Measurements from ENCODE around the gene ABCF2.

Gene ABCF2

DNA sequence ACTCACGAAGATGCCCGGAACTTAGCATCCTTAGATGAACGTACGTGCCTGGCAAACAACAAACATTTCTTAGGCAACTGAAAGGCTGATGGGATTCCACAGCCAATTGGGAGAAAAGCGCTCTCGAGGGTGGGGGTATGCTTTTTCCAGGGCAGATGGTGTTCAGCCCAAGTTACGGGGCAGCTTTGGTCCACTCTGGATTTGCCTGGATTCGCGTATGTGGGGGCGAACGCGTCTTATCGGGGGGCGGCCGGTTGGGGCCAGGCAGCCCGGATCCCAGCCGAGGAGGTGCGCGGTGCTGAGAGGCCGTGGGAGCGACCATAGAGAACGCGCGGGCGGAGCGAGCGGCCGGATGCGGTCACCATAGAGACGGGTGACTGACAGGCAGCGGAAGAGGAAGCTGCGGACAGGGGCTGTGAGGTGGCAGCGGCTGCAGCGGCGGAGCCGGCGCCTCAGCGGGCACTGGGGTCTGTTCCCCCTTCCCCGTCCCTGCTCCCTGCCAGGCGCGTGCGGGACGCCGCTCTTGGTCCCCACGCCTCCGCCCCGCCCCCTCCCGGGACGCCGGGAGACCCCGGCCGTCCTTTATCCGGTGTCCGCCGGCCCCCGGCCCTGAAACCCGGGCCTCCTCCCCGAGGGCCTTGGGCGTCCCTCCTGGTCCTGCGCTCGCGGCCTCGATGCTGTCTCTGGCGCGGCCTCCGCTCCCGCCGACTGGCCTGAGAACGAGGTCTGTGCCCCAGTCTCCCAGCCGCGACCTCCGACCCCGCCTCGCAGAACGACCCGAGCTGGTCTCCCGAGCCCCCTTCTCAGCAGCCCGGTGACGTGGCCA is 5.3 kb upstream of the ABCF2 start, which contains the start of gene CHPF2:
CHPF2 (plus strand) TSS at position 393 of the 826 bp plus-strand sequence. CDS start 1,529 bp downstream, outside the sequence.
- no peaks in the 10 kb centered on the region for H4K20me1 ChIP-seq (ENCODE audit: insufficient read depth)
- peak within 1 kb of the TSS; percentile 67 for H3K4me2 ChIP-seq
- H3K36me3 ChIP-seq (ENCODE audit: insufficient read depth): no peaks in the 10 kb centered on the region; the same call in 1 of the 2 replicates
- peak within 1 kb of the TSS; percentile 81 for H2AFZ ChIP-seq (ENCODE audit: low read depth)
- peak within 1 kb of the TSS; percentile 54 for H3K27ac ChIP-seq
- H3K27me3 ChIP-seq (ENCODE audit: insufficient read depth, low read depth): no peaks in the 10 kb centered on the region
- peaks cover 28% of the 10 kb centered on the region for H3K4me1 ChIP-seq (ENCODE audit: low read depth, poor library complexity, severe bottlenecking)
- H3K79me2 ChIP-seq (ENCODE audit: insufficient read depth, low read depth): peaks cover 34% of the 10 kb centered on the region
- H3K9ac ChIP-seq: peak within 1 kb of the TSS; percentile 80
- no peak within 1 kb of the TSS for H3K4me3 ChIP-seq (IDR thresholded peaks at IDR 0.05; ENCODE audit: insufficient read depth, low read depth, low read length)
- TF ChIP-seq, protein P1, sequence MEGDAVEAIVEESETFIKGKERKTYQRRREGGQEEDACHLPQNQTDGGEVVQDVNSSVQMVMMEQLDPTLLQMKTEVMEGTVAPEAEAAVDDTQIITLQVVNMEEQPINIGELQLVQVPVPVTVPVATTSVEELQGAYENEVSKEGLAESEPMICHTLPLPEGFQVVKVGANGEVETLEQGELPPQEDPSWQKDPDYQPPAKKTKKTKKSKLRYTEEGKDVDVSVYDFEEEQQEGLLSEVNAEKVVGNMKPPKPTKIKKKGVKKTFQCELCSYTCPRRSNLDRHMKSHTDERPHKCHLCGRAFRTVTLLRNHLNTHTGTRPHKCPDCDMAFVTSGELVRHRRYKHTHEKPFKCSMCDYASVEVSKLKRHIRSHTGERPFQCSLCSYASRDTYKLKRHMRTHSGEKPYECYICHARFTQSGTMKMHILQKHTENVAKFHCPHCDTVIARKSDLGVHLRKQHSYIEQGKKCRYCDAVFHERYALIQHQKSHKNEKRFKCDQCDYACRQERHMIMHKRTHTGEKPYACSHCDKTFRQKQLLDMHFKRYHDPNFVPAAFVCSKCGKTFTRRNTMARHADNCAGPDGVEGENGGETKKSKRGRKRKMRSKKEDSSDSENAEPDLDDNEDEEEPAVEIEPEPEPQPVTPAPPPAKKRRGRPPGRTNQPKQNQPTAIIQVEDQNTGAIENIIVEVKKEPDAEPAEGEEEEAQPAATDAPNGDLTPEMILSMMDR (conservative IDR thresholded peaks at IDR 0.05; ENCODE audit: low read depth, low read length): no peak

DNA sequence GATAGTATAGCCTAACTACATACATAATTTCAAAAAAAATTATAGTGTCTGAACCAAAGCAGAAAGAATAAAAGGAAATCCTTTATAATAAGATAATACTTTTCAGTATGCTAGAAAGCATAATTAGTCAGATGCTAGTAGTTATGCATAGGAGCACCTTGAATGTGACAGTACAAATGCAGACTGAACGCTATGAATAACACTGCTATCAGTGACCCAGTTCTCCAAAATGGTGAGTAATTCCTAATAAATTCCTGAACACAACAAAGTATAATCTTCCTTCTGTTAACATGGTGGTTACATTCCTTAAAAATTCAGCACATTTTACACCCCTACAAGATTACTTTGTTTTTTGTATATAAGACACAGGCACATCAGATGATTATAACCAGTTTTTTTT is 4.1 kb upstream of the ABCF2 start:
- Histone ChIP-seq H3K4me2 (peak overlapping the region; percentile 67; the same call in 1 of the 2 replicates), H3K79me2 (ENCODE audit: insufficient read depth, low read depth) (peaks cover 40% of the 10 kb centered on the region), H2AFZ (ENCODE audit: low read depth) (peak overlapping the region; percentile 81; the same call in 1 of the 2 replicates), H3K9ac (no peak overlapping the region), H3K4me3 (IDR thresholded peaks at IDR 0.05; ENCODE audit: insufficient read depth, low read depth, low read length) (no peak overlapping the region), H3K27me3 (ENCODE audit: insufficient read depth, low read depth) (no peaks in the 10 kb centered on the region), H4K20me1 (ENCODE audit: insufficient read depth) (no peaks in the 10 kb centered on the region), H3K4me1 (ENCODE audit: low read depth, poor library complexity, severe bottlenecking) (peaks cover 30% of the 10 kb centered on the region), H3K36me3 (ENCODE audit: insufficient read depth) (no peaks in the 10 kb centered on the region), H3K27ac (no peak overlapping the region)
- TF ChIP-seq, protein P1 (conservative IDR thresholded peaks at IDR 0.05; ENCODE audit: low read depth, low read length): no peak

DNA sequence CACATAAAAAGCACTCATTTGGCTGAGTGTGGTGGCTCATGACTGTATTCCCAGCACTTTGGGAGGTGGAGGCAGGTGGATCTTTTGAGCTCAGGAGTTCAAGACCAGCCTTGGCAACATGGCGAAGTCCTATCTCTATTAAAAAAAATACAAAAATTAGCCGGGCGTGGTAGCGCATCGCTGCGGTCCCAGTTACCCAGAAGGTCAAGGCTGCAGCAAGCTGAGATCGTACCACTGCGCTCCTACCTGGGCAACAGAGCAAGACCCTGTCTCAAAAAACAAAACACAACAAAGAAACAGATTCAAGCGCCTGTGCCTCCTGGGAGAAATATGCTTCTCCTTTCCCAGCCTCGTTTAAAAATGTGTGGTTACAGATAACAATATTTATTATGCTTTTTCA is 2.2 kb upstream of the ABCF2 start:
- Histone ChIP-seq H2AFZ (ENCODE audit: low read depth) (no peak overlapping the region), H3K79me2 (ENCODE audit: insufficient read depth, low read depth) (peaks cover 40% of the 10 kb centered on the region), H3K27me3 (ENCODE audit: insufficient read depth, low read depth) (no peaks in the 10 kb centered on the region), H3K9ac (no peak overlapping the region), H3K4me2 (no peak overlapping the region), H4K20me1 (ENCODE audit: insufficient read depth) (no peaks in the 10 kb centered on the region), H3K4me3 (IDR thresholded peaks at IDR 0.05; ENCODE audit: insufficient read depth, low read depth, low read length) (no peak overlapping the region), H3K27ac (no peak overlapping the region), H3K4me1 (ENCODE audit: low read depth, poor library complexity, severe bottlenecking) (peaks cover 41% of the 10 kb centered on the region), H3K36me3 (ENCODE audit: insufficient read depth) (peaks cover 5% of the 10 kb centered on the region; the same call in 1 of the 2 replicates)
- TF ChIP-seq, protein P1 (conservative IDR thresholded peaks at IDR 0.05; ENCODE audit: low read depth, low read length): no peak

DNA sequence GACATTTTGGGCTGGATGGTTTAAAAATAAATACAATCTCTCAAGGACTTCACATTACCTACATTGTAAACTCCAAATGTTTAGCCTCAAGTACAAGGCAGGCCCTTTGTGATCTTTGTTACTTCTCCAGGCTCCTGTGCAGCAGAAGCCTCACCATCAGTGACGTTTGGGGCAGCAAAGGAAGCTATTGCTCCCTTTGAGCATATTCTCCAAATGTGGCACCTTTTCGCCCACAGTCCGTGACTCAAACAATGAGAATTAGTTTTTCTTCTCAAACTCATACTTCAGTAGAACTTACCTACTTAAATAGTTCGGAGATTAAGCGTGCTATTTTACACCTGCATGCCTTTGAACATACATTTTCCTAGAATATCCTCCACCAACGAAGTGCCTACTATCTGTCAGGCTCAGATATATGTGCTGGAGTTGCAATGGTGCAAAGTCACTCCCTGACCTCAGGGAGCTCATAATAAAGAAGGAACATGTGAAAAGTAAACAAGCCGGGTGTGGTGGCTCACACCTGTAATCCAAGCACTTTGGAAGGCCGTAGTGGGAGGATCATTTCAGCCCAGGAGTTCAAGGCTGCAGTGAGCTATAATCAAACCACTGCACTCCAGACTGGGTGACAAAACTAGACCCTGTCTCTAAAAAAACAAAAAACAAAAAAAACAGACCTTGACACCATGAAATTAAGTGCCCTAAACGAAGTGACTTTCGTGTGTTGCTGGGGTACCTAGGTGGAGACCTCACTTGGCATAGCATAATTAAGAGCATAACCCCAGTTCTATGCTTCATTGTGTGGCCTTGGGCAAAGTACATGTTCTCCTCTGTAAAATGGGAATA is 1.2 kb upstream of the ABCF2 start:
- TF ChIP-seq, protein P1 (conservative IDR thresholded peaks at IDR 0.05; ENCODE audit: low read depth, low read length): no peak
- Histone ChIP-seq H3K4me3 (IDR thresholded peaks at IDR 0.05; ENCODE audit: insufficient read depth, low read depth, low read length) (no peak overlapping the region), H3K36me3 (ENCODE audit: insufficient read depth) (peaks cover 12% of the 10 kb centered on the region; the same call in 1 of the 2 replicates), H3K9ac (peak overlapping the region; percentile 52; the same call in 1 of the 2 replicates), H3K79me2 (ENCODE audit: insufficient read depth, low read depth) (peaks cover 30% of the 10 kb centered on the region), H3K27me3 (ENCODE audit: insufficient read depth, low read depth) (no peaks in the 10 kb centered on the region), H4K20me1 (ENCODE audit: insufficient read depth) (no peaks in the 10 kb centered on the region), H3K4me1 (ENCODE audit: low read depth, poor library complexity, severe bottlenecking) (peaks cover 31% of the 10 kb centered on the region), H3K27ac (no peak overlapping the region), H3K4me2 (peak overlapping the region; percentile 70), H2AFZ (ENCODE audit: low read depth) (peak overlapping the region; percentile 67)
